ENCODE data around the gene HARBI1.

- no peak for TF ChIP-seq ZNF639 (CRISPR knock-in tag; conservative IDR thresholded peaks at IDR 0.05 in 1 of 2, IDR thresholded peaks at IDR 0.05 in 1 of 2)
- TF ChIP-seq NFIC (IDR thresholded peaks at IDR 0.05), result no peak
- TF ChIP-seq THAP12 (CRISPR knock-in tag; IDR thresholded peaks at IDR 0.05), result no peak
- TF ChIP-seq ASH1L (IDR thresholded peaks at IDR 0.05; ENCODE audit: borderline replicate concordance, low read depth, partially characterized antibody), result no peak
- no peak for TF ChIP-seq TBP (optimal IDR thresholded peaks at IDR 0.05; ENCODE audit: low read depth, low read length)
- no peak for TF ChIP-seq CTCF (IDR thresholded peaks at IDR 0.05 in 2 of 3, conservative IDR thresholded peaks at IDR 0.05 in 1 of 3; ENCODE audit: insufficient read depth in 2 of 3, low read depth in 1 of 3, low read length in 3 of 3)
- TF ChIP-seq NFRKB (IDR thresholded peaks at IDR 0.05; ENCODE audit: low read depth), result no peak
- TF ChIP-seq GTF2E2 (tag; IDR thresholded peaks at IDR 0.05), result no peak
- TF ChIP-seq EZH2 (IDR thresholded peaks at IDR 0.05; ENCODE audit: borderline replicate concordance, low read depth, low read length), result no peak
- TF ChIP-seq SMARCC2 (IDR thresholded peaks at IDR 0.05; ENCODE audit: low read depth), result no peak
- TF ChIP-seq JUND (IDR thresholded peaks at IDR 0.05; ENCODE audit: borderline replicate concordance, low read depth, low read length), result no peak
- no peak for TF ChIP-seq JUND (tag; IDR thresholded peaks at IDR 0.05; ENCODE audit: borderline replicate concordance, low read depth, low read length)
Measured at GRCh38 chr11:46639197-46639839, 22.3 kb upstream of the HARBI1 start.

Measured in K562 (cell line).